NCI-H2196 treated with DMSO at 0.1 percent for 48 hours (cell line): ENCODE results near the gene TMEM18.

Experiments
- DNase-seq: peaks from one replicate; lab custom pipeline; 2025; ENCODE audit not compliant: unreplicated experiment; lab: John Stamatoyannopoulos, UW

TMEM18 gene

DNA sequence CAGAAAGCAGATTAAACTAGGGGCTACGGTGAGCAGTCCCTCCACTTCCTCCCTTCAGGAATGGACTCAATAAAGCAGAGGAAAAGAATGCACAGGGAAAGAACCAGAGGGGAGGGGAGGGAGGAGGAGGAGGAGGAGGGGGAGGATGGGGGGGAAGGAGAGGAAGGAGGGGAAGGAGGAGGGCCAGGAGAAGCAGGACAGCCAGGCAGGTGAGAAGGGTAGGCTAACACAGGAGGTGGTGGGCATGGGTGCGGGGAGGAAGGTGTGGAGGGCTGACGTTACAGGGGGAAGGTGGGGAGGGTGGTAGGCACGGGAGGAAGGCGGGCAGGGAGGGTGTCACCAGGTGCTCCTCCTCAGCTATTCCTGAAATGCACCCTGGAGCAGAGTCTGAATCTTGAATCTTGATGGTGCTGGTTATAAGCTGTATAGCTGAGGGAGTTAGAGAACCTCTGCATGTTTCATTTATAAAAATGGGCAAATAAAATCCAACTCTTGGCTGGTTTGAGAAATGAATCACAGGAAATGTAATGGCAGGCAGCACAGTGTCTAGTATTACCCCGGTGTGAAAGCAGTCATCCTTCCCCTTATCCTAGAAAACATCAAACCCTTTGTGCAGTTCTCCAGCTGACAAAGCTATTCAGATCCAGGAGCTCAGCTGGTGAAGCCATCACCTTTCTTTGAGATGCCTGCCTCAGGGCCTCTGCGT is 3.4 kb downstream of the TMEM18 start:
- no peak for DNase-seq

GRCh38 chr2:673016-673415 is 4.2 kb downstream of the TMEM18 start:
- no peak for DNase-seq

- no peak for DNase-seq
These were observed 4.7 kb downstream of the TMEM18 start for GRCh38 chr2:672606-672905.

GRCh38 chr2:671787-672605 is 5.2 kb downstream of the TMEM18 start:
- no peak for DNase-seq

GRCh38 chr2:671072-671471 is 6.1 kb downstream of the TMEM18 start:
- no peak for DNase-seq

- no peak for DNase-seq
These were observed 6.6 kb downstream of the TMEM18 start for GRCh38 chr2:670637-671036.

DNA sequence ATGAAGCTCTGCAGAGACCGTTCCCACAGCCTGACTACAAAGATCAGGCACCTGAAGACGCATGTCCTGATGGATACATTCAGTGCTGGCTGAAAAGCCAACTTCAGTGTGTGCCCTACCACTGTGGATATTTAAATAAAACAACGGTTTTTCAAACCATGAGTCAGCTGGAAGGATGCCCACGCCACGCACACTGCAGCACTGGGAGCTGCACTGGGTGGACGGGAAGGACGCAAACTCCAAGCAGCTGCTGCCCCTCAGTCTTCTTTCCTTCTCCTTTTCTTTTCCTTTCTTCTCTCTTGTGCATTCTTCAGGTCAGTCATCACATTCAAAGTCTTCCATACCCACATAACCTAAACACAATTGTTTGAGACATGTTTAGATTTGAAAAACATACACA is 7.9 kb downstream of the TMEM18 start:
- no peak for DNase-seq

DNA sequence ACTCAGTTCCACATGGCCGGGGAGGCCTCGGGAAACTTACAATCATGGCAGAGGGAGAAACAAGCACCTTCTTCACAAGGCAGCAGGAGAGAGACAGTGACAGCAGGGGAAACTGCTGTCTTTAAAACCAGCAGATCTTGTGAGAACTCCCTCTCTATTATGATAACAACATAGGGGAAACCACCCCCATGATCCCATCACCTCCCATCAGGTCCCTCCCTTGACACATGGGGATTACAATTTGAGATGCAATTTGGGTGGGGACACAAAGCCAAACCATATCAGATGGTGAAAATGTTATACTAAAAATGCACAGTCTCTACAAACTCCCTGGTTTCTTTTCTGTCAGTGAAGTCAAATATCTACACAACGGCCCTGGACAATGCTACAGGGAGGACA is 9.2 kb downstream of the TMEM18 start:
- DNase-seq, result no peak

DNA sequence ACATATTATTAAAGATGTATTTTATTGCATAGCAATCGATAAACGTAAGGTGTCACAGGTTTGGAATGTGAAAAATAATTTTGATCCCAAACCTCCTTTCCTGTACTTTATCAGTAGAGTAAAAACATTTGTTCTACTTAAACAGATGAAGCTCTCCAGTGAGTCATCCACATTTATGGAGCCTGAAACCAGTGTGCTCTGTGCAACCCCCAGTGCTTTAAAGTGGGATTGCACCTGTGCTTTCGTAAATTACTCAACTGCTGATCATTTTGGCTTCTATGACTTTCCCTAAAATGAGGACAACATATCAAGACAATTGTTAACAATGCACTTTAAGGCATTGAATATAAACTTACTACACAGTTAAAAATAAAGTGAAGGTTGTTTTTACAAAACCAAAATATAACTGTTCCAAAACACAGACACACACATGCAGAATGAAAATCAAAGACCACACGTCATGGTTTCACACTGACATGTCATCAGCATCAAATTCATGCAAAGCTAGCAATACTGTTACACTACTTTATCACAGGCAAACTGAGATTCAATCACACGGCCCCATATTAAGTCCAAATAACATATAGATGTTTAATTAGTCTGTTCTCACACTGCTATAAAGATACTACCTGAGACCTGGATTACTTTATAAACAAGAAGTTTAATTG is 9.7 kb downstream of the TMEM18 start:
- peak; percentile 21 for DNase-seq

GRCh38 chr2:666441-666840 is 10.8 kb downstream of the TMEM18 start:
- no peak for DNase-seq

- no peak for DNase-seq
These were observed 11.7 kb downstream of the TMEM18 start for GRCh38 chr2:665340-666073.

- no peak for DNase-seq
These were observed 13.1 kb downstream of the TMEM18 start for GRCh38 chr2:664063-664462.

- no peak for DNase-seq
These were observed 14.0 kb downstream of the TMEM18 start for GRCh38 chr2:663221-663620.

DNA sequence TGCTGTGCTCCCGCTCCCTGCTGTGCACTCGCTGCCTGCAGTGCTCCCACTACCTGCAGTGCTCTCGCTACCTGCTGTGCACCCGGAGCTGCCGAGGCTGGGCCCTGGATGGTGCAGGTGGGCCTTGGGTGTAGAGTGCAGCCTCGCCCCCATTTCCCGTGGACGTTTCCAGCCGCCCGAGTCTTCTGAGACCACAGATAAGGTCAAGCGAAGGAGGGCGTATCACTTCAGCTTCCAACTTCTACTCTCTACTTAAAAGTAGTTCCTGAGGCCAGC is 15.9 kb downstream of the TMEM18 start:
- no peak for DNase-seq

DNA sequence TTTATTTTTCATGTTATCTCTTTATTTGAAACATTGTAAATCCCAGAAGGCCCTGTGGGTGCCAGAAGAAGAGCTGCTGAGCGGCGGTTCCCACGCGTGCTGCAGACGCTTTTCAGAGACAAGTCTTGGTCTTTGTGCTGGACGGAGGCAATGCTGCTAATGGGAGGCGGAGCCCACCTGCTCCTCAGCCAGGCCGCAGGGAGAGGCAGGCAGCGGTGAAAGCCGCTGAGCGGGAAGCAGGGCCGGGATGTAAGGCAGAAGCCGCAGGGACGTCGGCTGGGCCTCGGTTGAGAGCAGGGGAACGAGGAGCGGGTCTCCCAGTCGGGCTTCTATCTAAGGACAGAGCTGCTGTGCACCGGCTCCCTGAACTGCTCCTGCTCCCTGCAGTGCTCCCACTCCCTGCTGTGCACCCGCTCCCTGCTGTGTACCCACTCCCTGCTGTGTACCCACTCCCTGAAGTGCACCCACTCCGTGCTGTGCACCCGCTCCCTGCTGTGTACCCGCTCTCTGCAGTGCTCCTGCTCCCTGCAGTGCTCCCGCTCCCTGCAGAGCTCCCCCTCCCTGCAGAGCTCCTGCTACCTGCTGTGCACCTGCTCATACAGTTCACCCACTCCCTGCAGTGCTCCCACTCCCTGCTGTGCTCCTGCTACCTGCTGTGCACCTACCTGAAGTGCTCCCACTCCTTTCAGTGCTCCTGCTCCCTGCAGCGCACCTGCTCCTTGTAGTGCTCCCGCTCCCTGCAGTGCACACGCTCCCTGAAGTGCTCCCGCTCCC is 16.4 kb downstream of the TMEM18 start:
- DNase-seq, result no peak

- DNase-seq, result no peak
These were observed 17.2 kb downstream of the TMEM18 start for GRCh38 chr2:660029-660428.

- no peak for DNase-seq
These were observed 18.8 kb downstream of the TMEM18 start for GRCh38 chr2:658426-658825.

DNA sequence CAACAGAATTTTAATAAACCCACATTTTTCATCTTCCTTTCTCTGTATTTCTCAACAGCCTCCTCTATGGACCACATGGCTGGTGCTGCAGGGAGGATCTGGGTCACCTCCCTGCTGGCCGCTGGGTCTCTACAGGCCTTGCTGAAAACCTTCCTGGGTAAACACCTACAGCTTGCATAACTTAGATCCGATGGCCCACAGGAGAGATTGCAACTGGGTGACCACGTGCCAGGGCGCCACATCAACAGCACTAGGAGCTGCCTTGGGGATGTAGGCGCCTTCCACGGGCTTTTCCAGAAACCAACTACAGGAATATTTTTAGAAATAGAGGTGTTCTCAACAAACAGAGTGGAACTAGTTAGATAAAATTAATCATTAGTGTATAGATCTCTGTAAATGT is 19.4 kb downstream of the TMEM18 start:
- DNase-seq, result no peak

- no peak for DNase-seq
These were observed 20.5 kb downstream of the TMEM18 start for GRCh38 chr2:656676-657075.

DNA sequence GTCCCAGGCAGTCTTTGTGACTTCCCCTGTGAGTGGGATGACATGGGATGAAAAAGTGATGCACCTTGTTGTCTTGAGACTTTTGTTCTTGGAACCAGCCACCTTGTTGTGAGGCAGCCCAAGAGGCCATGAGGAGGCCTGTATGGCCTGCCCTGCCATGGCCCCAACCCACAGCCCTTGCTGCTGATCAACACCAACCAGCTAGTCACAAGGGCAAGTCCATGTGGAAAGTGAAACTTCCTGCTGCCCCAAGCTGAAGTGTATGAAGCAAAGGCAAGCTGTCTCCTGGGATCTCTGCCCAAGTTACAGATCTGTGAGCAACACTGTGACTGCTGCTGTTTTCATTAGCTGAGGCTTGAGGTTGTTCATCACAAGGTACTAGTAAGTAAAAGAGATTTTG is 21.6 kb downstream of the TMEM18 start:
- DNase-seq, result no peak

DNA sequence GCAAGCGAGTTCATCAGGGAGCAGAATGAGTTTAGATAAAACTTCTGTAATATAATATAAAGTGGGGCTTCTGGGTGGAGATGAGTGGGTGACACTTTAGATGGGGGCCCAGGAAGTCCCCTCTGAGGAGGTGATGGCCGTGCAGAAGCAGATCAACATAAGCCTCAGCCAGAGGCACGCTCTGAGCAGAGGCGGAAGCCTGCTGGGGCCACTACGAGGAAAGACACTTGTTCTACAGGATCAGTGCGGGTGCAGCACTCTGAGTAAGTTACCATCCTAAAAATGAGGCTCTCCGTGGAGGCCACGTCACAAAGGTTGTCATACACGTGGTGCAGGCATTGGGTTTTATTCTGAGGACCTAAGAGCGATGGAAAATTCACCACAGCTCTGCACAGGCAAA is 22.3 kb downstream of the TMEM18 start:
- DNase-seq, result no peak
